HFFc6 (cell line): Measurements from ENCODE around the gene AK4. TPM values are rescaled to one million over a fixed set of nuclear protein-coding genes. Genes with fewer than 3 reads are reported as not detected.
"Not testable (repeated sequence)": the region's sequence is repeated elsewhere in the genome, so short reads cannot be mapped to it uniquely, and the experiment has no call there.

Source experiments
- DNase-seq: peaks from one replicate; pipeline ENCODE4 v3.0.0-alpha.2; 2018
- H3K27ac Mint-ChIP-seq: 2 replicates; pipeline ENCODE4 v1.8.0; 2020; ENCODE audit warnings: mild to moderate bottlenecking, mixed read lengths
- H3K27me3 Mint-ChIP-seq: 2 replicates; pipeline ENCODE4 v1.8.0; 2021; ENCODE audit warnings: mild to moderate bottlenecking, moderate library complexity, mixed read lengths; ENCODE audit not compliant: insufficient read depth
- H3K36me3 Mint-ChIP-seq: 2 replicates; pipeline ENCODE4 v1.8.0; 2021; ENCODE audit warnings: low read depth, mixed read lengths
- H3K4me1 Mint-ChIP-seq: 2 replicates; pipeline ENCODE4 v1.8.0; 2020; ENCODE audit warnings: low read depth, mixed read lengths
- H3K4me3 Mint-ChIP-seq: 2 replicates; pipeline ENCODE4 v1.8.0; 2020; ENCODE audit warnings: mild to moderate bottlenecking, moderate library complexity, mixed read lengths
- H3K9me3 Mint-ChIP-seq: 2 replicates; pipeline ENCODE4 v1.8.0; 2020; ENCODE audit warnings: mild to moderate bottlenecking, mixed read lengths
- CTCF ChIP-seq: fragments of 200-600 bp; sonication (generic); IDR thresholded peaks from 2 replicates; pipeline ENCODE4 v1.5.0; 2021; ENCODE audit warnings: antibody characterized with exemption, mild to moderate bottlenecking
- long read RNA-seq: library from polyadenylated mRNA; unstranded; transcript quantifications from one replicate; pipeline ENCODE4 v2.0.0, GENCODE V29; 2019
- total RNA-seq, 6 experiments: library from RNA; stranded (reverse); fragmentation: NEBNext Ultra II Directional; extraction: Animal tissue kit (Norgen Biotek cat#: 25700); gene quantifications; 2 replicates in 1 of 6; 3 replicates in 5 of 6; pipeline ENCODE4 v1.2.3, GENCODE V29; 2021

Gene AK4
- 1 to 10 TPM in 2 of 6 experiments, under 1 TPM in 4; 0.25 to 3.3 (median 0.53) TPM for total RNA-seq
- long read RNA-seq, full-length matches to known transcripts, result 3 of 7 reads
- long read RNA-seq, partial matches to known transcripts, result 0 of 7 reads
- long read RNA-seq, other reads (novel, unspliced or antisense), result 4 of 7 reads

- H3K4me1 Mint-ChIP-seq, H3K36me3 Mint-ChIP-seq, DNase-seq, H3K27ac Mint-ChIP-seq, H3K9me3 Mint-ChIP-seq: not testable (repeated sequence)
- H3K4me3 Mint-ChIP-seq, result peak within 1 kb of the TSS; percentile 53
- peaks cover 26% of the 10 kb centered on the region for H3K27me3 Mint-ChIP-seq
Observed at GRCh38 chr1:65148178-65148547, at the start of gene AK4. Gene AK4 (plus strand): TSS chr1:65148203. CDS start chr1:65148408, 205 bp downstream.

- peaks cover 8% of the 10 kb centered on the region; the same call in 1 of the 2 replicates for H3K9me3 Mint-ChIP-seq
- H3K27ac Mint-ChIP-seq, result no peak overlapping the region
- H3K4me3 Mint-ChIP-seq, result no peak overlapping the region
- H3K4me1 Mint-ChIP-seq, result no peaks in the 10 kb centered on the region
- TF ChIP-seq CTCF, result no peak
- no peaks in the 10 kb centered on the region for H3K36me3 Mint-ChIP-seq
- no peak for DNase-seq
- peaks cover 3% of the 10 kb centered on the region for H3K27me3 Mint-ChIP-seq
Observed at GRCh38 chr1:65103807-65104206, 44.2 kb upstream of the AK4 start.

GRCh38 chr1:65104854-65105534, 43.0 kb upstream of the AK4 start:
- Mint-ChIP-seq H3K27me3 (peaks cover 3% of the 10 kb centered on the region; the same call in 1 of the 2 replicates), H3K9me3 (peaks cover 8% of the 10 kb centered on the region; the same call in 1 of the 2 replicates), H3K36me3 (no peaks in the 10 kb centered on the region), H3K27ac (no peak overlapping the region), H3K4me3 (no peak overlapping the region), H3K4me1 (no peaks in the 10 kb centered on the region)
- DNase-seq, result no peak
- no peak for TF ChIP-seq CTCF

- H3K27me3 Mint-ChIP-seq, result peaks cover 3% of the 10 kb centered on the region; the same call in 1 of the 2 replicates
- H3K36me3 Mint-ChIP-seq, result no peaks in the 10 kb centered on the region
- DNase-seq, result no peak
- H3K9me3 Mint-ChIP-seq, result peaks cover 8% of the 10 kb centered on the region; the same call in 1 of the 2 replicates
- H3K4me3 Mint-ChIP-seq, result no peak overlapping the region
- no peak for TF ChIP-seq CTCF
- H3K27ac Mint-ChIP-seq, result no peak overlapping the region
- no peaks in the 10 kb centered on the region for H3K4me1 Mint-ChIP-seq
Observed at GRCh38 chr1:65105596-65105995, 42.4 kb upstream of the AK4 start.

- DNase-seq, result no peak
- Mint-ChIP-seq H3K36me3 (no peaks in the 10 kb centered on the region), H3K4me3 (no peak overlapping the region), H3K9me3 (no peaks in the 10 kb centered on the region), H3K27ac (no peak overlapping the region), H3K4me1 (no peaks in the 10 kb centered on the region), H3K27me3 (peaks cover 8% of the 10 kb centered on the region)
- no peak for TF ChIP-seq CTCF
Observed at GRCh38 chr1:65108025-65108642, 39.9 kb upstream of the AK4 start.

- no peak overlapping the region for H3K27ac Mint-ChIP-seq
- peaks cover 8% of the 10 kb centered on the region for H3K27me3 Mint-ChIP-seq
- no peaks in the 10 kb centered on the region for H3K9me3 Mint-ChIP-seq
- no peak overlapping the region for H3K4me3 Mint-ChIP-seq
- no peak for TF ChIP-seq CTCF
- H3K36me3 Mint-ChIP-seq, result no peaks in the 10 kb centered on the region
- H3K4me1 Mint-ChIP-seq, result no peaks in the 10 kb centered on the region
- no peak for DNase-seq
Observed at GRCh38 chr1:65109487-65109886, 38.5 kb upstream of the AK4 start.
